Measurements from ENCODE around the gene CD84.
A peak's percentile ranks its signal among the peaks of the same experiment; 100 is the strongest.
"Not testable (repeated sequence)": the region's sequence is repeated elsewhere in the genome, so short reads cannot be mapped to it uniquely, and the experiment has no call there.

CD84 gene

GRCh38 chr1:160569806-160570205, 9.5 kb downstream of the CD84 start:
- DNase-seq, result peak; percentile 64 to 68

DNA sequence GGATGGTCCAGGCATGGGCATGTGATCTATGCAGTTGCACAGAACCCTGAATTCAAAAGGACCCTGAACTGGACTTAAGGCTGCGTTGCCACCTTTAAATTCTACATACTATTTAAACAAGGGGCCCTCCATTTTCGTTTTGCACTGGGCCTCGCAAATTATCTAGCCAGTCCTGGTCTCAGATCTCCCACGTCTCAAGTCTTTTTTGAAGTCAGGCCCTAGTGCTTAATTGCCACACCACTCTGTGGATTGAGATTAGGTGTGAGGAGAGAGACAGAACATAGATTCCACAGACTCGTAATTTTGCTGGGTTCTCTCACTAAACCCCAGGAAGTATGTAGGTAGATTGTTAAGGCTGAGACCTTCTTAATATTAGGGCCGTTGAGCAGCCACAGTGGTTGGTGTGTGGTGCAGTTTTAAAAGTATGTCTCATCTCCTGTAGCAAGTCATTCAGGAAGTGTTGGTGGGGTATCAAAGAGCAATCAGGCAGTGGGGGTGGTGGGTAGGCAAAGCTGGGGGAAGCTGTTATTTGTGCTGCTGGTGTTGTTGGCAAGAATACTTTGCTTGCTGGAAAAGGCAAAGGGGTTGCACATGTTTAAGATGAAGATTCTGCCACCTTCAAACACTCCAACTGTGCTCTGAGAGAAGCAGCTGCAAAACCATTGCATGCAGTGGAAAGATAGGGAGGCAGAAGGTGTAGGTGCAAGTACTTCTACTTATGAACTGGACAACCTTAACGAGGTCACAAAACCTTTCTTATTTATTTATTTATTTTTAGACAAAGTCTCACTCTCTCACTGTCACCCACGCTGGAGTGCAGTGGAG, 11.2 kb downstream of the CD84 start:
- DNase-seq, result peak; percentile 66 to 88

GRCh38 chr1:160567341-160567740, 12.0 kb downstream of the CD84 start:
- no peak for DNase-seq

GRCh38 chr1:160565564-160565963, 13.7 kb downstream of the CD84 start:
- no peak for DNase-seq

GRCh38 chr1:160563230-160563629, 16.1 kb downstream of the CD84 start:
- not testable (repeated sequence) for DNase-seq

DNA sequence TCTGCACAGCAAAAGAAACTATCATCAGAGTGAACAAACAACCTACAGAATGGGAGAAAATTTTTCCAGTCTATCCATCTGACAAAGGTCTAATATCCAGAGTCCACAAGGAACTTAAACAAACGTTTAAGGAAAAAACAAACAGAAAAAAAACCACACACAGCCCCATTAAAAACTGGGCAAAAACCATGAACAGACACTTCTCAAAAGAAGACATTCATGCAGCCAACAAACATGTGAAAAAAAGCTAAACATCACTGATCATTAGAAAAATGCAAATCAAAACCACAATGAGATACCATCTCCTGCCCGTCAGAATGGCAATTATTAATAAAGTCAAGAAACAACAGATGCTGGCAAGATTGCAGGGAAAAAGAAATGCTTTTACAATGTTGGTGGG, 16.6 kb downstream of the CD84 start:
- DNase-seq, result not testable (repeated sequence)

- DNase-seq, result no peak
These were observed 18.5 kb downstream of the CD84 start for GRCh38 chr1:160560806-160561205.

GRCh38 chr1:160560045-160560705, 19.1 kb downstream of the CD84 start:
- no peak for DNase-seq

- DNase-seq, result not testable (repeated sequence)
These were observed 19.9 kb downstream of the CD84 start for GRCh38 chr1:160559437-160559836.

DNA sequence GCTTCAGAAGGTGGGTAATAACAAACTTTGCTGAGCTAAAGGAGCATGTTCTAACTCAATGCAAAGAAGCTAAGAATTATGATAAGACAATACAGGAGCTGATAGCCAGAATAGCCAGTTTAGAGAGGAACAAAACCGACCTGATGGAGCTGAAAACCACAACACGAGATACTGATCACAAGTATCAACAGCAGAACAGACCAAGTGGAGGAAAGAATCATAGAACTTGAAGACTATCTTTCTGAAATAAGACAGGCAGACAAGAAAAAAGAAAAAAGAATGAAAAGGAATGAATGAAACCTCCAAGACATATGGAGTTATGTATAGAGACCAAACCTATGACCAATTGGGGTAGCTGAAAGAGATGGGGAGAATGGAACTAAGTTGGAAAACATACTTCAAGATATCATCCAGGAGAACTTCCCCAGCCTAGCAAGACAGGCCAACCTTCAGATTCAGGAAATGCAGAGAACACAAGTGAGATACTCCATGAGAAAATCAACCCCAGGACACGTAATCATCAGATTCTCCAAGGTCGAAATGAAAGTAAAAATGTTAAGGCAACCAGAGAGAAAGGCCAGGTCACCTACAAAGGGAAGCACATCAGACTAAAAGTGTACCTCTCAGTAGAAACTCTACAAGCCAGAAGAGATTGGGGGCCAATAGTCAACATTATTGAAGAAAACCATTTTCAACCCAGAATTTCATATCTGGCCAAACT, 20.5 kb downstream of the CD84 start:
- DNase-seq, result no peak

DNA sequence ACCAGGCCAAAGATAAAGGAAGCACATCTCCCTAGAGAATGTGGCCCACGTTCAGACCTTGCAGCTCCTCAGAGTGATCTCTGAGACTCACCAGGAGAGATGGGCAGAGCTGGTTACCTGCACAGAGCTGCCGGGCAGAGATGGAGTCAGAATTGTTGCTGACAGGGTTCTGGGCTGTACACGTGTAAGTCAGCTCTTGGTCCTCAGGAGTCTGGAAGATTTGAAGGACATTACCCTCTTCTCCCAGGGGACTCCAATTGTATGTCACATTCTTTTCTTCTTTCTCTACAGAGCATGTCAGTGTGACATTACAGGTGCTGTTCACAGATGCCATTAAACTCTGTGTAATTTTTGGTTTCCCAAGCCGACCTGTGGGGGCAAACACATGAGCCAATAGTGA, 25.5 kb downstream of the CD84 start:
- DNase-seq, result no peak

- DNase-seq, result no peak
These were observed 26.9 kb downstream of the CD84 start for GRCh38 chr1:160552425-160552824.

- no peak for DNase-seq
These were observed 28.7 kb downstream of the CD84 start for GRCh38 chr1:160550572-160551034.

DNA sequence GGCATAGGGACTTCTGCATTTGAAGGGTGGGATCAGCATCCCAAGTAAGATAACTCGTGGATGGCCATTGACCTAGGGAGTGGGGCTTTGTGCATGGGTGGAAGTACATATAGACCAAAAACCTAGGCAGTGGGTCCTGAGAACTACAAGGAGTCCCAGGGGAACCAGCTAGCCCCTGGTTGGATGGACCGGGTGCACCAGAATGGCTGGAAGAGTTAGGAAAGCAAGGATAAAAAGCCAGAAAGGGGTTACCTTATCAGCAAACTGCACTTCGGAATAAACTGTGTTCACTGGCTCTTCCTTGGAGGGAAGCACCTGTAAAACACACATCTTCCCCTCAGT, 29.7 kb downstream of the CD84 start:
- no peak for DNase-seq

DNA sequence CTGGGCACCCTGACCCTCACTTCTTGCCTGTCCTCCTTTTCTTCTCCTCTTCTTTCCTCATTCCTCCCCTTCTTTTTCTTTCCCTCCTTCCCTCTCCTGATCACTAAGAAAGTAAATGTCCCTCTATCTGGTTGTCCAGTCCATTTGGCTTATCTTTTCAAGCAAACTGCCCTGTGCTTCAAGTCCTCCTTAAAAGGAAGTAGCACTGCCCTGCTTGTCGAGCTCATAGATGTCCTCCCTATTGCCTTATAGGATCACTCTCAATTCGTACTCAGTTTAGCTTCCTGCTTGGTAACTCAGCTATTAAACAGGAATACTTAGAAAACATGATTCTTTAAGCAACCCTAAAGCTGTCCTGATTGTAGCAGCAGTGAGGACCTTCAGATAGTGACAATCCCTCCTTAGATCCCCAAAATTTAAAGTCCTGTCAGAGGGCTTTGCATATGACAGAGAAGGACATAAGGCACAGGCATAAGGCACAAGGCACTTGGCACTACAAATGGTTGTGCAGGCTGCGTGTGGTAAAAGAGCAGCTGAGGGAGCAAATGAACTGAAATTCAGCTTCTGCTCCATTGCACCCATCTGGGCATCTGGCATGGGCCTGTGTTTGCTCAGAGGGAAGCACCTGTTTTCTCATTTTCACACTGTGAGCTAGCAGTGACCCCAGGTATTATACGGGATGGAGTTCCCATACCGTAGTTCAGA, 30.2 kb downstream of the CD84 start:
- peak in 1 of 2 donors; percentile 31 for DNase-seq

DNA sequence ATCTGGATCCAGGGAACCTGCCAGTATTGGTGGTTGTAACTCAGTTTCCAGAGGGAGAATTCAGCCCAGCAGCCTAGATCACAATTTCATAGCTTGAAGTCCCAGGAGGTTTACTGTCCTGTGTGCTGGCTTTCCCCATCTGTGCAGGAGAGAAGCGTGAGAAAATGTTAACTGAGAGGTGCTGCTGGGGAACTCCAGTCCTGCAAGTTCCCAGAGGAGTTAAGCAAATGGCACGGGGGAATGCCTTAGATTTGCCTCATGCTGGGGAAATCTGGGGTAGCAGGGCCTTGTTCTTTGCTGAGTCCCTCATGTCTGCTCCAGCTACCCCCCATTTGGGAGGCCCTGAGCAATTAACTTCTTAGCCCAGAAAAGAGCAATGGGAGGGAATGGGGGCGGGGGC, 31.1 kb downstream of the CD84 start:
- no peak for DNase-seq

DNA sequence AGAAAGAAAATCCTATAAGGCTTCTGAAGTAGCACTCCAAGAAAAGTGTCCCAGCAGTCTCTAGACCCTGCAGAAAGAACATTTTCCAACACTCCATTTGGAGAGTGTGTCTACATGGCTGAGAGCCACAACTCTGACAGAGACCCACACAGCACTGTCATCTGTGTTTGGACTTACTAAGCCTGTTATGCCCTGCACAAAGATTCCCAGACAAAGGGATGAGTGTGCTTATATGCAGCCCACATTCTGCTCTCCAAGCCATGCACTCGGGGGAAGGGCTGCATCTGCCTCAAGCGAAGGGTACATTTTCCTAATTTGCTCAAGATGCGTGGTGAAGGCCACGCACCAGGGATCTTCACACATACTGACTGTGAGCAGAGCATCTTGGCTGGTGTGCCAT, 31.9 kb downstream of the CD84 start:
- DNase-seq, result no peak

- DNase-seq, result peak; percentile 94 to 97
These were observed 32.4 kb downstream of the CD84 start for GRCh38 chr1:160546942-160547341.

- peak; percentile 47 to 54 for DNase-seq
These were observed 34.6 kb downstream of the CD84 start for GRCh38 chr1:160544647-160545046.

- DNase-seq, result no peak
These were observed 36.9 kb downstream of the CD84 start for GRCh38 chr1:160542303-160542945.

DNA sequence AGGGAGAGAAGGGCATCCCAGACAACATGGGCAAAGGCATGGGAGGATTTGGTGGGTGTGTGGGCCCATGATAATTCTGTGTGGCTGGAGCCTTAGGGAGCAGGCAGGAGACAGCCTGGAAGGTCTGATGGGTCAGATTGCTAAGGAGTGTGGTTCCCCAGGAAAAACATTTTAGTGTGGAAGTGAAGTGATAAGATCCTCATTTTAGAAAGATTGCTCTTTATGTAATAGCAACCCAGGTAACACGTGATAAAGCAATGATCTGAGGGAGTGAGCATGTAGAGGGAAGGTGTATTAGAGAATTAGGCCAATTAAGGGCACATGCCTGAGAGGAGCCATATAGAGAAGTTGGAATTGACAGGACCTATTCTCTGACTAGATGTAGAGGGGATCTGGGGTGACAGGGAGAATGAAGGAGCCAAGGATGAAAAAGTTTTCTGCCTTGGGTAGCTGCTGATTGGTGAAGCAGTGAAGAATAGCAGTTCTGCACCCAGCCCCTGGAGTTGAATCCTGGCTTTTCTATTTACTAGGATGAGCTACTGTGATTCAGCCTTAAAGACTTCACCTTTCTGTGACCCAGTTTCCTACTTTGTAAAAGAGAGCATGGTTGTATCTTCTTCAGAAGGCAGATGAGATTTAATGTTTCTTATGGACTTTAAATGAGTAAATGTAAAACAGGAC, 37.5 kb downstream of the CD84 start:
- no peak for DNase-seq

GRCh38 chr1:160540859-160541233, 38.5 kb downstream of the CD84 start:
- no peak for DNase-seq

Measured in inflammatory macrophage (primary cell).